OCI-LY3 (cell line): Measurements from ENCODE around the gene ARR3.

Experiments
- EZH2phosphoT487 ChIP-seq: fragments of 200-600 bp; shearing (Covaris generic); IDR thresholded peaks from 2 replicates; pipeline ENCODE4 v1.6.1; 2018; ENCODE audit warnings: antibody characterized with exemption, mixed run types, low read depth
- TF ChIP-seq, protein P1 (sequence below): fragments of 200-600, 300-600 bp; sonication (generic); IDR thresholded peaks from 2 replicates; pipeline ENCODE4 v1.5.1; 2014; ENCODE audit warnings: antibody characterized with exemption, low read length, low read depth

DNA sequence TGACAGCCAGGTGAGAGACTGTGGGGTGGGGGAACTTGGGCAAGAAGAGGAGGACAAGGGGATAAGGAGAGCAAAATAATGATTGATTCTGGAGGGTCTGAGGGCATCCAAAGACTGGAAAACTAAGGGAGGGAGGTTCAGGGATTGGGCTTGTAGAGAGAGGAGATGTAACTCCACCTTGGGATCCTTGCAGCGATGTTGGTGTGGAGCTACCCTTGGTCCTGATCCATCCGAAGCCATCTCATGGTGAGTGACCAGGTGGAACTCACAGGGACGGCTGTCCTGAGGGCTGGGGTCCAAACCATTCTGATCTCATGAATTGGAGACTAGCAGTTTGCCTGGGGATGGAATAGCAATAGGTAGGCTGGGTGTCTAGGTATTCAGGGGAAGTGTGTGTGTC, 12.4 kb downstream of the ARR3 start:
- TF ChIP-seq, protein P1, sequence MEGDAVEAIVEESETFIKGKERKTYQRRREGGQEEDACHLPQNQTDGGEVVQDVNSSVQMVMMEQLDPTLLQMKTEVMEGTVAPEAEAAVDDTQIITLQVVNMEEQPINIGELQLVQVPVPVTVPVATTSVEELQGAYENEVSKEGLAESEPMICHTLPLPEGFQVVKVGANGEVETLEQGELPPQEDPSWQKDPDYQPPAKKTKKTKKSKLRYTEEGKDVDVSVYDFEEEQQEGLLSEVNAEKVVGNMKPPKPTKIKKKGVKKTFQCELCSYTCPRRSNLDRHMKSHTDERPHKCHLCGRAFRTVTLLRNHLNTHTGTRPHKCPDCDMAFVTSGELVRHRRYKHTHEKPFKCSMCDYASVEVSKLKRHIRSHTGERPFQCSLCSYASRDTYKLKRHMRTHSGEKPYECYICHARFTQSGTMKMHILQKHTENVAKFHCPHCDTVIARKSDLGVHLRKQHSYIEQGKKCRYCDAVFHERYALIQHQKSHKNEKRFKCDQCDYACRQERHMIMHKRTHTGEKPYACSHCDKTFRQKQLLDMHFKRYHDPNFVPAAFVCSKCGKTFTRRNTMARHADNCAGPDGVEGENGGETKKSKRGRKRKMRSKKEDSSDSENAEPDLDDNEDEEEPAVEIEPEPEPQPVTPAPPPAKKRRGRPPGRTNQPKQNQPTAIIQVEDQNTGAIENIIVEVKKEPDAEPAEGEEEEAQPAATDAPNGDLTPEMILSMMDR, result no peak
- no peak for TF ChIP-seq EZH2phosphoT487
